Trophoblast cell (in vitro differentiated cells and primary cell): ENCODE results near the gene MYO7B.

ENCODE experiments used
- DNase-seq, 2 donors: peaks; one replicate each; pipeline ENCODE4 v3.0.0-alpha.2; 2016
- H2AFZ ChIP-seq: 2 replicates; pipeline ENCODE4 v1.6.1; 2013; ENCODE audit warnings: low read length, moderate library complexity, mild to moderate bottlenecking; ENCODE audit not compliant: insufficient read depth, poor library complexity
- H2AK5ac ChIP-seq: 2 replicates; pipeline ENCODE4 v1.6.1; 2013; ENCODE audit warnings: mild to moderate bottlenecking, low read length
- H2BK120ac ChIP-seq: 2 replicates; pipeline ENCODE4 v1.6.1; 2013; ENCODE audit warnings: low read length, mild to moderate bottlenecking, moderate library complexity; ENCODE audit not compliant: insufficient read depth, poor library complexity
- H2BK12ac ChIP-seq: 2 replicates; pipeline ENCODE4 v1.6.1; 2013; ENCODE audit warnings: mild to moderate bottlenecking, low read length, moderate library complexity
- H2BK5ac ChIP-seq: 2 replicates; pipeline ENCODE4 v1.6.1; 2013; ENCODE audit warnings: low read length, low read depth, moderate library complexity, mild to moderate bottlenecking; ENCODE audit not compliant: poor library complexity
- H3K14ac ChIP-seq: 2 replicates; pipeline ENCODE4 v1.6.1; 2013; ENCODE audit warnings: mild to moderate bottlenecking, low read length
- H3K18ac ChIP-seq: 2 replicates; pipeline ENCODE4 v1.6.1; 2013; ENCODE audit warnings: mild to moderate bottlenecking, low read length
- H3K23ac ChIP-seq: 2 replicates; pipeline ENCODE4 v1.6.1; 2013; ENCODE audit warnings: low read length
- H3K27ac ChIP-seq: 2 replicates; pipeline ENCODE4 v1.5.1; 2013; ENCODE audit warnings: low read depth, mild to moderate bottlenecking, inconsistent platforms, low read length, moderate library complexity
- H3K27me3 ChIP-seq: 2 replicates; pipeline ENCODE4 v1.6.1; 2013; ENCODE audit warnings: inconsistent platforms, mild to moderate bottlenecking, low read length, moderate library complexity; ENCODE audit not compliant: insufficient read depth
- H3K36me3 ChIP-seq, 2 experiments: 1 replicate in 1 of 2; 2 replicates in 1 of 2; pipeline ENCODE4 v1.6.1; 2013; ENCODE audit warnings: low read length in 2 of 2, mild to moderate bottlenecking in 2 of 2, moderate library complexity in 1 of 2; ENCODE audit not compliant: insufficient read depth in 2 of 2, control insufficient read depth in 1 of 2
- H3K4ac ChIP-seq: 2 replicates; pipeline ENCODE4 v1.6.1; 2013; ENCODE audit warnings: low read depth, mild to moderate bottlenecking, low read length, moderate library complexity
- H3K4me1 ChIP-seq, 2 experiments: 1 replicate in 1 of 2; 2 replicates in 1 of 2; pipeline ENCODE4 v1.6.1; 2013; ENCODE audit warnings: low read length in 2 of 2, mild to moderate bottlenecking in 2 of 2, moderate library complexity in 1 of 2; ENCODE audit not compliant: insufficient read depth in 2 of 2, control insufficient read depth in 1 of 2
- H3K4me2 ChIP-seq: 2 replicates; pipeline ENCODE4 v1.6.1; 2013; ENCODE audit warnings: inconsistent platforms, mild to moderate bottlenecking, low read length, moderate library complexity
- H3K4me3 ChIP-seq: 2 replicates; pipeline ENCODE4 v1.5.1; 2013; ENCODE audit warnings: mild to moderate bottlenecking, low read depth, low read length, inconsistent platforms
- H3K79me1 ChIP-seq: one replicate; pipeline ENCODE4 v1.6.1; 2013; ENCODE audit warnings: low read length
- H3K79me2 ChIP-seq: 2 replicates; pipeline ENCODE4 v1.6.1; 2013; ENCODE audit warnings: low read length, mild to moderate bottlenecking; ENCODE audit not compliant: control insufficient read depth, insufficient read depth, poor library complexity
- H3K9ac ChIP-seq: 2 replicates; pipeline ENCODE4 v1.6.1; 2013; ENCODE audit warnings: mild to moderate bottlenecking, low read length
- H3K9me3 ChIP-seq: 2 replicates; pipeline ENCODE4 v1.6.1; 2013; ENCODE audit warnings: low read depth, mild to moderate bottlenecking, control low read depth, inconsistent platforms, low read length; ENCODE audit not compliant: insufficient read depth
- H4K12ac ChIP-seq: 2 replicates; pipeline ENCODE4 v1.6.1; 2013; ENCODE audit warnings: low read depth, mild to moderate bottlenecking, low read length, moderate library complexity
- H4K8ac ChIP-seq: 2 replicates; pipeline ENCODE4 v1.6.1; 2013; ENCODE audit warnings: low read depth, mild to moderate bottlenecking, low read length, moderate library complexity
- H4K91ac ChIP-seq: one replicate; pipeline ENCODE4 v1.6.1; 2013; ENCODE audit warnings: low read depth, mild to moderate bottlenecking, low read length, moderate library complexity
- WGBS: extraction: QIAGEN DNeasy Blood & Tissue Kit; methylation state at CpG from one replicate; pipeline ENCODE4 v1.1.7; 2013; ENCODE audit warnings: missing lambda C conversion rate; ENCODE audit not compliant: insufficient read length, insufficient coverage; ENCODE audit errors: extremely low coverage; 5-methylcytosine and 5-hydroxymethylcytosine counted together

Gene MYO7B

DNA sequence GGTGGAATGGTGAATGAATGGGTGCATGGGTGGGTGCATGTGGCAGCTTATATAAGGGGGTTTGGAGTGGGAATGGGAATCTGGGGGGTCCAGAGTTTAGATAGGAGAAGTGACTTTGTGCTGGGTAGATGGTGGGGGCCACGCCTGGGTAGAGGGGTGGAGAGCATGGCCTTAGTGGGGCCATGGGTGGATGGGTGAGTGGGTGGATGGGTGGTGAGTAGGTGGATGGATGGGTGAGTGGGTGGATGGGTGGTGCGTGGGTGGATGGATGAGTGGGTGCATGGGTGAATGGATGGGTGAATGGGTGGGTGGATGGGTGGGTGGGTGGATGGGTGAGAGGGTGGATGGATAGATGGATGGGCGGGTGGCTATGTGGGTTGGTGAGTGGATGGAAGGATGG, 53.9 kb downstream of the MYO7B start:
- Histone ChIP-seq H3K27me3 (no peaks in the 10 kb centered on the region), H3K27ac (no peak overlapping the region), H3K4ac (no peak overlapping the region), H3K14ac (no peak overlapping the region), H3K18ac (no peak overlapping the region), H3K9me3 (peaks cover 5% of the 10 kb centered on the region), H2BK12ac (no peak overlapping the region), H3K4me3 (no peak overlapping the region), H3K79me2 (no peaks in the 10 kb centered on the region), H4K12ac (no peak overlapping the region), H3K4me1 (no peaks in the 10 kb centered on the region), H2BK120ac (no peak overlapping the region), H3K36me3 (no peaks in the 10 kb centered on the region), H3K4me2 (no peak overlapping the region), H3K79me1 (no peaks in the 10 kb centered on the region), H2AK5ac (no peak overlapping the region), H3K23ac (no peak overlapping the region), H2AFZ (no peak overlapping the region), H4K91ac (no peak overlapping the region), H4K8ac (no peak overlapping the region), H2BK5ac (no peak overlapping the region), H3K9ac (no peak overlapping the region)
- no CpG with 5 or more reads among the region's 3 CpGs for WGBS
- DNase-seq = no peak

- Histone ChIP-seq H3K9me3 (peaks cover 5% of the 10 kb centered on the region), H3K4ac (no peak overlapping the region), H3K18ac (no peak overlapping the region), H3K4me3 (no peak overlapping the region), H3K4me2 (no peak overlapping the region), H3K4me1 (no peaks in the 10 kb centered on the region), H3K36me3 (no peaks in the 10 kb centered on the region), H4K91ac (no peak overlapping the region), H4K12ac (no peak overlapping the region), H3K79me1 (no peaks in the 10 kb centered on the region), H2BK12ac (no peak overlapping the region), H3K79me2 (no peaks in the 10 kb centered on the region), H3K27ac (no peak overlapping the region), H2AFZ (no peak overlapping the region), H3K23ac (no peak overlapping the region), H2AK5ac (no peak overlapping the region), H4K8ac (no peak overlapping the region), H3K27me3 (no peaks in the 10 kb centered on the region), H2BK5ac (no peak overlapping the region), H2BK120ac (no peak overlapping the region), H3K14ac (no peak overlapping the region), H3K9ac (no peak overlapping the region)
- WGBS = no CpG with 5 or more reads among the region's 5 CpGs
- DNase-seq = no peak
These were observed 54.4 kb downstream of the MYO7B start for GRCh38 chr2:127589841-127590240.

DNA sequence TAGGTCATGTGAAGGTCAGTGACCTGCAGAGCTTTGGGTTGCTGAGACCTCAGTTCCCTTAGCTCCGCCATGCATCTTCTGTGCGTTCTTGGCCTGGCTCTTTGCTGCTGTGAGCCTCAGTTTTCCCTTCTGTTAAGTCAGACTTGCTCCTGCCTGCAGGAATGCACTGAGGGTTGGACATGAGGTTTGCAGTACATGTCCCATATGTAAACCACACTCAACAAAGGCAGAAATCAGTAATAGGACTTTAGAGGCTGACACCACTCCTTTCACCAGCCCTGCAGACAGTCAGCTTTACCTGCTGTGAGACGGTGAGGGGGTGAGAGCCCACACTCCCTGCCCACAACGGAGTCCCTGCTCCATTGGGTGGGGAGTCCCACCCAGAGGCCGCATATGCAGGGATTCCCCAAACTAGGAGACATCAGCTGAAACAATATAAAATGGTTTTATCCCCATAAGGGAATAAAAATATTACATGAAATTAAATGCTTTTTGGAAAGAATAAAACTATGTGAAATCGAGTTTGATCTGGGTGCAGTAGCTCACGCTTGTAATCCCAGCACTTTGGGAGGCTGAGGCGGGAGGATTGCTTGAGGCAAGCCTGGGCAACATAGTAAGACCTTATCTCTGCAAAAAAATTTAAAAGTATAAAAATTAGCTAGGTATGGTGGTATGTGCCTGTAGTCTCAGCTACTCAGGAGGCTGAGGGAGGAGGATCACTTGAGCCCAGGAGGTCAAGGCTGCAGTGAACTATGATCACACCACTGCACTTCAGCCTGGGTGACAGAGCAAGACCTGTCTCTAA, 55.1 kb downstream of the MYO7B start:
- Histone ChIP-seq H3K4me3 (no peak overlapping the region), H3K36me3 (no peaks in the 10 kb centered on the region), H4K91ac (no peak overlapping the region), H3K14ac (no peak overlapping the region), H3K4me1 (no peaks in the 10 kb centered on the region), H3K79me1 (no peaks in the 10 kb centered on the region), H2AFZ (no peak overlapping the region), H3K79me2 (no peaks in the 10 kb centered on the region), H2BK120ac (no peak overlapping the region), H3K4me2 (no peak overlapping the region), H3K27me3 (no peaks in the 10 kb centered on the region), H4K8ac (no peak overlapping the region), H2AK5ac (no peak overlapping the region), H2BK5ac (no peak overlapping the region), H3K27ac (no peak overlapping the region), H3K9ac (no peak overlapping the region), H2BK12ac (no peak overlapping the region), H3K4ac (no peak overlapping the region), H3K23ac (no peak overlapping the region), H3K18ac (no peak overlapping the region), H4K12ac (no peak overlapping the region), H3K9me3 (peaks cover 5% of the 10 kb centered on the region)
- WGBS = no CpG with 5 or more reads among the region's 8 CpGs
- DNase-seq = peak; percentile 61 to 80

DNA sequence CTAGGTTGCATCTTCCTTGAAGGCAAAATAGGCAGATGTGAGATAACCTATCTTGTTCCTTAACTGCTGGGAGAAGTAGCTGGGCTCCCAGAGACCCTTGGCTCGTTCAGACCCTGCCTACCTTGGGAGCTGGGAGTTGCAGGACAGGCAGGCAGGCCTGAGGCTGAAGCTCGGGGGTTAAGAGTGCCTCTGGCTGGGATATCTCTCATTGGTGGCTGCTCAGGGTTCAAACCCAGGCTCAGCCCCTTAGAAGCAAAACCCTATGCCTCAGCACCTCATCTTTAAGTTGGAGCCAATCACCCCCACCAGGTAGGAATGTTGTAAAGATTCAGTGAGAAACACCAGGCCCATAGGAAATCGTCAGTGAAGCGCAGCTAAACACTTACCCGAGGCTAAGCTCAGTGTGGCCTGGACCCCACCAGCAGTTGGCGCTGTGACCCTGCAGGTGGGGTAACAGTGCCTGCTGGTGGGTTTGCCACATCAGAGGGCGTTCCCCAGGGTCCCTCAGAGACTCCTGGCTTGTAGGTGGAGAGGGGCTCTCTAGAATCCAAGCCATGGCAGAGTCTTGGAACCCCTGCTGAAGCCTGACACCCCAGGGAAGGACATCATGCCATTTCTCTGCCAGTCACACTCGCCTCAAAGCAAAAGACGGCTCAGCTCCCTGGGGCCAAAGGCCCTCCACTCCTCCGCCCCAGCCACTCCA, 55.9 kb downstream of the MYO7B start:
- peak; percentile 86 to 91 for DNase-seq
- Histone ChIP-seq H3K18ac (no peak overlapping the region), H3K27me3 (no peaks in the 10 kb centered on the region), H3K23ac (no peak overlapping the region), H3K36me3 (no peaks in the 10 kb centered on the region), H2BK5ac (no peak overlapping the region), H3K9ac (no peak overlapping the region), H3K27ac (no peak overlapping the region), H2AFZ (peak overlapping the region; percentile 17), H3K14ac (no peak overlapping the region), H3K79me1 (no peaks in the 10 kb centered on the region), H3K9me3 (peaks cover 5% of the 10 kb centered on the region), H2BK120ac (no peak overlapping the region), H4K12ac (no peak overlapping the region), H3K4me1 (no peaks in the 10 kb centered on the region), H3K79me2 (no peaks in the 10 kb centered on the region), H3K4ac (no peak overlapping the region), H3K4me3 (no peak overlapping the region), H2AK5ac (no peak overlapping the region), H3K4me2 (no peak overlapping the region), H4K91ac (peak overlapping the region; percentile 33), H4K8ac (peak overlapping the region; percentile 48), H2BK12ac (peak overlapping the region; percentile 33)
- WGBS = no CpG with 5 or more reads among the region's 10 CpGs
